ENCODE data around the gene CADM2.

CADM2 gene

GRCh38 chr3:85758442-85758841 is 799.7 kb downstream of the CADM2 start:
- DNase-seq (ENCODE audit: low read depth): peak; percentile 27
- TF ChIP-seq CTCF (IDR thresholded peaks at IDR 0.05; ENCODE audit: insufficient read depth, low read depth, low read length, missing control alignments): no peak
- H3K4me3 ChIP-seq (ENCODE audit: low read length): no peak overlapping the region

- H3K4me3 ChIP-seq (ENCODE audit: low read length): no peak overlapping the region
- no peak for TF ChIP-seq CTCF (IDR thresholded peaks at IDR 0.05; ENCODE audit: insufficient read depth, low read depth, low read length, missing control alignments)
- DNase-seq (ENCODE audit: low read depth): peak; percentile 41
Observed at GRCh38 chr3:85760342-85760741, 801.6 kb downstream of the CADM2 start.

GRCh38 chr3:85780806-85781205 is 822.0 kb downstream of the CADM2 start:
- TF ChIP-seq CTCF (IDR thresholded peaks at IDR 0.05; ENCODE audit: insufficient read depth, low read depth, low read length, missing control alignments): no peak
- H3K4me3 ChIP-seq (ENCODE audit: low read length): no peak overlapping the region
- no peak for DNase-seq (ENCODE audit: low read depth)

GRCh38 chr3:85781806-85782205 is 823.0 kb downstream of the CADM2 start:
- DNase-seq (ENCODE audit: low read depth): no peak
- H3K4me3 ChIP-seq (ENCODE audit: low read length): no peak overlapping the region
- TF ChIP-seq CTCF (IDR thresholded peaks at IDR 0.05; ENCODE audit: insufficient read depth, low read depth, low read length, missing control alignments): no peak

- TF ChIP-seq CTCF (IDR thresholded peaks at IDR 0.05; ENCODE audit: insufficient read depth, low read depth, low read length, missing control alignments): no peak
- H3K4me3 ChIP-seq (ENCODE audit: low read length): no peak overlapping the region
- no peak for DNase-seq (ENCODE audit: low read depth)
Observed at GRCh38 chr3:85783291-85783690, 824.5 kb downstream of the CADM2 start.

- H3K4me3 ChIP-seq (ENCODE audit: low read length): no peak overlapping the region
- peak; percentile 5 for DNase-seq (ENCODE audit: low read depth)
- no peak for TF ChIP-seq CTCF (IDR thresholded peaks at IDR 0.05; ENCODE audit: insufficient read depth, low read depth, low read length, missing control alignments)
Observed at GRCh38 chr3:85785766-85786165, 827.0 kb downstream of the CADM2 start.

- no peak for DNase-seq (ENCODE audit: low read depth)
- H3K4me3 ChIP-seq (ENCODE audit: low read length): no peak overlapping the region
- no peak for TF ChIP-seq CTCF (IDR thresholded peaks at IDR 0.05; ENCODE audit: insufficient read depth, low read depth, low read length, missing control alignments)
Observed at GRCh38 chr3:85790445-85791030, 831.7 kb downstream of the CADM2 start.
